ENCODE measurements around the gene PTPRN2.
"Not testable (repeated sequence)": the region's sequence is repeated elsewhere in the genome, so short reads cannot be mapped to it uniquely, and the experiment has no call there.

The PTPRN2 gene

DNA sequence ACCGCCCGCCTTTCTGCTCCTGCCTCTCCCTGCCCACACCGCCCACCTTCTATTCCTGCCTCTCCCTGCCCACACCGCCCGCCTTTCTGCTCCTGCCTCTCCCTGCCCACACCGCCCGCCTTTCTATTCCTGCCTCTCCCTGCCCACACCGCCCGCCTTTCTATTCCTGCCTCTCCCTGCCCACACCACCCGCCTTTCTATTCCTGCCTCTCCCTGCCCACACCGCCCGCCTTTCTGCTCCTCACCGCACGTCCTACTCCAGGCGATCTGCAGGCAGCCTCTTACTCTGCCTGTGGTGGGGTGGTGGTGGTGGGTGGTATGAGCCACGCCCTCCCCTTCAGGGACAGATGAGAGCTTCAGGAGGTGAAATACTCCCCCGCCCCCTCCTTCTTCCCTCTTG is 436.4 kb downstream of the PTPRN2 start:
- DNase-seq (ENCODE audit: low read depth in 2 of 2, low spot score in 1 of 2): not testable (repeated sequence)

- no peak for DNase-seq (ENCODE audit: low read depth in 2 of 2, low spot score in 1 of 2)
Measured at GRCh38 chr7:158150234-158150633, 437.4 kb downstream of the PTPRN2 start.

- not testable (repeated sequence) for DNase-seq (ENCODE audit: low read depth in 2 of 2, low spot score in 1 of 2)
Measured at GRCh38 chr7:158147431-158147830, 440.2 kb downstream of the PTPRN2 start.

DNA sequence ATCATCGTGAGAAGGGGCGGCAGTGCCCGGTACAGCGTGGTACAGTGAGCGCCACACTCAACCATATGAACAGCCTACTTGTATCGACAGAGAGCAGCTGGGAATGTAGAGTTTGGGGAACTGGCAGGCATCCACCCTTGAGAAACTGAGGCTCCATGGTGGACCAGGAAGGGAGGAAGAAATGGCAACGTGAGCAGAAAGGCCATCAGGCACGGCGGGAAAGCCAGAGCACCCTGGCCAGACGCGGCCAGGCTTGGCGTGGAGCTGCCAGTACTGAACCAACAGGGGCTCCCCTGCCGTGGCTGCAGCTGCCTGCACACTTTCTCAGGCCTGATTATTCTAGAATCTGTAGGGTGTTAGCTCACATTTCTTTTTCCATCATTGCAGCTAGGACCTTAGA is 442.3 kb downstream of the PTPRN2 start:
- no peak for DNase-seq (ENCODE audit: low read depth in 2 of 2, low spot score in 1 of 2)

GRCh38 chr7:158143196-158144120 is 444.2 kb downstream of the PTPRN2 start:
- DNase-seq (ENCODE audit: low read depth in 2 of 2, low spot score in 1 of 2): no peak

DNA sequence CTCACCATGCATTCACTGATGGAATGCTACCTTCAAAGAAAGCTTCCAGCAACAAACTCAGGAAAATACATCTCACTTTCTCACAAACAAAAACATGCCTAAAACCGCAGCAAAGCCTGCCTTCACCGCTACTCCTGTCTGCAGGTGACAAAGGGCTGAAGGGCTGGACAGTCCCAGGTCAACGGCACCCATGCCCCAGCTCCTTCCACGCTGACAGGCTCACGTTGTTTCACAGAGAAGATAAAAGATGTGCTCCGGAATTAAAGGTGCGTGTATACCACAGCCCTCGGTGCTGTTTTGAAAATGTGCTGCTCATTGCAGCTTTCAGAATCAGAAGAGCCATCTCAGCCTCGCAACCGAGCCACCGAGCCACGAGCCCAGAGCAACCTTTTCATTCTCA is 445.0 kb downstream of the PTPRN2 start:
- DNase-seq (ENCODE audit: low read depth in 2 of 2, low spot score in 1 of 2): no peak

GRCh38 chr7:158141806-158142518 is 445.7 kb downstream of the PTPRN2 start:
- DNase-seq (ENCODE audit: low read depth in 2 of 2, low spot score in 1 of 2): no peak

DNA sequence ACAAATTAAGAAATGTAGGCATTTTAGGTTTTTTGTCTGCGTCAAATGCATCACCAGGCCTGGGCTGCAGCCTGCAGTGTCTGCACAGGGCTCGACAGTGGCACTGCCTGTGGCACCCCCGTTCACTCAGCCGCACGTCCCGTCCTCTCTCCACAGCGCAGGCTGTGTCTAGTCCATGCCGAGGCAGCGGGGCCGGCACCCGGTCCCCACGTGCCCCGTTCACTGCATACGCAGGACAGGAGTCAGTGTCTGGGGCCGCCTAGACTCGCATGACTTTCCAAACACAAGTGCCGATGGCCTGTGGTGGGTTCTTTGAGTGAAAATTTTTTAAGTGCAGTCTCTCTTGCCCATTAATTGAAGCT is 446.4 kb downstream of the PTPRN2 start:
- no peak for DNase-seq (ENCODE audit: low read depth in 2 of 2, low spot score in 1 of 2)

GRCh38 chr7:158140538-158141220 is 446.9 kb downstream of the PTPRN2 start:
- DNase-seq (ENCODE audit: low read depth in 2 of 2, low spot score in 1 of 2): no peak

DNA sequence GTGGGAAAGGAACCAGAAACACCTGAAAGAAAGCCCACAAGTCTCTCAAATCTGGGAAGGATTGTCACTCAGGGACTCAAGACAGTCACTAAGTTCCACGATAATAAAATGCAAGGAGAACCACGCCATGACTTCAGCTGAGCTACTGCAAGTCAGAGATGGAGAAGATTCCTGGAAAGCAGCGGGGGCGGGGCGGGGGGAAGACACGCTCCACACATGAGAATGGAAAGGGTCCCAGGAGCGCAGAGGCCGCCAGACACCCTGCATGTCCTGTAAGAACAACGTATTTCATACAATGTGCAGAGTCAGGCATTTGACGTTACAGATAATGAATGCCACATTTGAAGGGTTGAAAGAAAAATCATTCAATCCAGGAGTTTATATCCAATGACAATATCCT is 448.1 kb downstream of the PTPRN2 start:
- DNase-seq (ENCODE audit: low read depth in 2 of 2, low spot score in 1 of 2): no peak

DNA sequence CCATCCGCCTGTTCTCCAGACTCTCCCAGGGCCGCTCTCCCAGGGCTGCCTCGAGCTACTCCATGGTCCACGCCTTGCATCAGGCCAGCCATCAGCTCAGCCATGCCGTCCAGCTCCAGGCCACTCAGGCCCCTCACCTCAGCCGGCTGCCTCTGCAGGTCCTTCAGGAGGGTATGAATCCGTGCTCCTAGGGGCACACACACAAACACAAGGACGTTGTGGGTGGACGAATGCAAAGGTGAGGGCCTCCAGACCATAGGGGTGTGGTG is 449.4 kb downstream of the PTPRN2 start:
- DNase-seq (ENCODE audit: low read depth in 2 of 2, low spot score in 1 of 2): no peak

DNA sequence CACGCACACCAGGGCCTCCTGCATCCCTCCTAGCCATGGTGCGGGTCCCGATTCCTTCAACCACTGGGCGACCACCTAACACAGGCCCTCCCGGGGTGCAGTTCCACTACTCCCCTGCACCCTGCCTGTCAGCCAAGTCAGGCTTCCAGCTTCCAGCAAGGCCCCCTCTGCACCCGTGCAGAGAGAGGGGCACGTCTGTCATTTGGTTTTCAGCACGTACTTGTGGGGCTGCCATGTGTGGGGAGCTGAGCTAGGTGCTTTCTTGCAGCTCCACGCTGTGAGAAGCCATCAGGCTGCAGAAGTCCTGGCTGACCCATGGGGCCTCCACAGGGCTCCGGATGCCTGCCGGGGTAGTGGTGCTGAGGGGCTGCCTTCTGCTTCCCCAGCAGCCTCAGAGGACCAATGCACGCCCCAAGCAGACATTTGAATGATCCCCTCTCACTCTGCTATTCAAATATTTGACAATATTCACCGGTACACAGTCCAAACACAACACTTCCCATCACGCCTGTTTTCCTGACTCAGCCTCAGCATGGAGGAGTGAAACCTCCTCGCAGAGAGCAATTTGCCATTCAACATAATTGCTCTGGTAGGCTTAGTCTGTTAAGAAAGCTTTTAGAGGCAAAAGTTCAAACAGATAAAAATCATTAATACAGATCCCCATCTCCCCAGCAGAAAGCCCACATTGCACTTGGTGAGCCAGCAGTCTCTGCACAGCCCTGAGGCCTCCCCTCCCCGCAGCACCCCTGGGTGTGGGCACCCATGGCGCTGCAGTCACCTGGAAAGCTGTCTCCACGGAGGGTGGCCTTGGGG is 449.9 kb downstream of the PTPRN2 start:
- DNase-seq (ENCODE audit: low read depth in 2 of 2, low spot score in 1 of 2): no peak

GRCh38 chr7:158135931-158136330 is 451.7 kb downstream of the PTPRN2 start:
- no peak for DNase-seq (ENCODE audit: low read depth in 2 of 2, low spot score in 1 of 2)

DNA sequence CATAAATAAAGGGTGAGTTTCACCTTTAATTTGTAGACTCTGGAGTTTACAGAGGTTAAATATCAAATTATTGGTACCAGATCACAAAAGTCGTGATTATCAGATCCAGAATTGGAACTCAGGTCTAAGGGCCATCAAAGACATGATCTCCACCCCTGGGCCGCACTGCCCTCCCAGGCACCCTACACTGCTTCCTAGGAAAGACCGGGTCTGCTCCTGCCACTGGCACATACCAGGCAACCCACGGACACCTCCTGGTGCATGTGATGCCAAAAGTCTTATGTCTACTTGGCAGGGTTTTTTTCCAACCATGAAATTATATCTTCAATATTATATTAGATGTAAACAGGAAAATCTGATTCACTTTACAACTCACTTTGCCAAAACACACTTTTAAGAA is 452.8 kb downstream of the PTPRN2 start:
- DNase-seq (ENCODE audit: low read depth in 2 of 2, low spot score in 1 of 2): no peak

DNA sequence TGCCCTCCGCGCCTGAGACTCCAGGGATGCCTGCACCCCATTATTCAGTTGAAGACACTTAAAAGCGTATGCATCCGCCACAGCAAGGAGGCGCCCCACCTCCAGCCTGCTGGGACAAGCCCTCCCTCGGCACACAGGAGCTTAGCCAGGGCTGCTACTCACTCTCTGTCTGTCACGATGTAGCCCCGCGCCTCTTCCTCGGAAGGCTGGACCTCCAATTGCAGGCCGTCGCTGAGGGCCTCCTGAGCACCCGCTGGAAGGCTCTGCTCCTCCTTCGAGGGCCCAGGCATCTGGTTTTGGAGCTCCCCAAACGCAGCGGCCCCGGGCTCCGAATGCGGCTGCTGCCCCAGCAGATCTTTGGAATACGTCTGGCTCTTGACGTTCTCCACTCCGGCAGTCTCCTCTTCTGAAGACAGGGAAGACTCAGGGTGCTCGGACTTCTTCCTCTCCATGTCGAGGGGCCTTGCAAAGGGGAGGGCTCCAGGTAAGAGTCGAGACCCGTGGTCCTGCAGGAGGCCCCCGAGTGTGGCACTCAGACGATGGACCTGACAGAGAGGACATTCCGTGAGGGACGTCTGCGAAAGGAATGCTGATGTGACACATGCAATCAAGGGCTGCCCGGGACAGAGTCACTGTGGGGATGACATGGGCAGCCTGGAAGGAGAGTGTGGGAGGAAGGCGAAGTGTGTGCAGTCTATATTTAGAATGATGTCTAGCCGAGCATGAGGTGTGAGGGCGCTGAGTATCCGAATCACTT is 453.9 kb downstream of the PTPRN2 start:
- DNase-seq (ENCODE audit: low read depth in 2 of 2, low spot score in 1 of 2): no peak

DNA sequence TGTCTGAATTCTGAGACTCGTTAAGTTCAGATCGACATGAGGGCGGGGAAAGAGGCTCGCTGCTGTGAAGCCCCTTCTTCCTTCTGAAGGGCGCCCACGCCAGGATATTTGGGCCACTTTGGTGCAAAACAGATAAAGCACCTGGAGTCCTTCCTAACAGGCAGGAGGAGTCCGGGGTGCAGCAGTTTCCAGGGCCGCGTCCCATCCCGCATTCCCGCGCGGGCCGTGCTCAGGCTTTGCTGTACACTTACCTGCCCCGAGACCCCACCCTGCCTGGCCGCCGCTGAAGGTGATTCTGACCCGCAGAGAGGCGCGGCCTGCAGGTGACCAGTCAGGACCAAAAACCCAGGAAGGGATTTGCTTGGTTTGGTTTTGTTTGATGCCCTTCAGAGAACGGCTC is 454.6 kb downstream of the PTPRN2 start:
- DNase-seq (ENCODE audit: low read depth in 2 of 2, low spot score in 1 of 2): no peak

- DNase-seq (ENCODE audit: low read depth in 2 of 2, low spot score in 1 of 2): no peak
Measured at GRCh38 chr7:158130023-158130409, 457.6 kb downstream of the PTPRN2 start.

DNA sequence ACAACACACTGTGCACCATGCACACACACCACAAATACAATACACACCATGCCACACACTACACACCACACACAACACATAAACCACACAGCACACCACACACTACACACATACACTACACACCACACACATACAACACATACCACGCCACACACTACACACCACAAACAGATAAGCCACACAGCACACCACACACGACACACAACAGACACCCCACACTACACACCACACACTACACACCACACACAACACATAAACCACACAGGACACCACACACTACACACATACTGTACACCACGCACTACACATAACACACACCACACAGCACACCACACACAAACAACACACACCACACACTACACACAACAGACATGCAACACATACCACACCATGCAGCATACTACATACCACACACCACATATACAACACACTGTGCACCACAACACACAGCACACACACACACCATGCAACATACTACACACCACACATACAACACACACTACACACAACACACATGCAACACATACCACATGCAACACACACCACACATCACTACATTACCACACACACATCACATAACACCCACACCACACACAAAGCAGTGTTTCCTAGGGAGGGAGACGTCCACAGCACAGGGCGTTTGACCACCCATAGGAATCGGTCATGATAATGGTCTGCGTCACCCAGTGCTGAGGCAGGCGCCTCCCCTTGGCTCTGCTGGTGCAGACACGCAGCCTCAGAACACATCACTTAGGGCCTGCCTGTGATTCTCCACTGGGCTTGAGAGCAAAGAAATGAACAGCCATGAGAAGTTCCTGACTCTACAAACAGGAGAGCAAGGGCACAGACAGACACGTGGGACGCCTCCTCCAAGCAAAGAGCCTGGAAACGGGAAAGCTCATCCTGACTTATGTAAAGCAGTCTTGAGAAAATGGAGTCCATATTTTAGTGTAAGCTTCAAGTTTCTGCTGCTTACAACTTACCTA is 458.3 kb downstream of the PTPRN2 start:
- no peak for DNase-seq (ENCODE audit: low read depth in 2 of 2, low spot score in 1 of 2)

DNA sequence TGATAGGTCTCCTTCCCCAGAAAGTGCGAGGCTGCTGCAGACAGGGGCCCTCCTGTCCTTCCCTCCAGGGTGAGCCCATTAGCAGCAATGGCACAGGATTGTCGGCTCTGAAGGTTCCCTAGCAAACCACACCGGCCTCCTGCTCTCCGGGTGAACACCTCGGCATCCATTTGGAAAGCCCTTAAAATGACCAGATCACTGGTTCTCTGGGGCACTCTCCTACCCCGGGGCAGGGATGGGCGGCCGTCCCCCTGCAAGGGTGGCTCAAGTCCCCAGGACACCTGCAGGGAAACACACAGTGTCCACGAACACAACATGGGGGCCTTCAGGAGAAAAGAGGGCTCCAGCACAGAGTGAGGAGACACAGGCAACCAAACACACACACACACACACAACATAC is 459.1 kb downstream of the PTPRN2 start:
- DNase-seq (ENCODE audit: low read depth in 2 of 2, low spot score in 1 of 2): no peak

All from stimulated activated CD8-positive, alpha-beta memory T cell treated with anti-CD3 and anti-CD28 coated beads, Interleukin-4, amount 100 ng/mL, for 4 hours (primary cell).